ENCODE data around the gene TUBA4B.

TUBA4B gene

GRCh38 chr2:219218732-219219701, 34.0 kb upstream of the TUBA4B start, which contains the start of gene ABCB6:
Gene ABCB6, minus strand, starts transcription at chr2:219218958. Its CDS starts 285 bp downstream, at chr2:219218673.
- DNase-seq: peak; percentile 97

- DNase-seq: no peak
Observed at GRCh38 chr2:219219784-219220532, 33.1 kb upstream of the TUBA4B start.

- DNase-seq: no peak
Observed at GRCh38 chr2:219220652-219221402, 32.2 kb upstream of the TUBA4B start.

- DNase-seq: no peak
Observed at GRCh38 chr2:219221957-219222518, 31.0 kb upstream of the TUBA4B start.

GRCh38 chr2:219223831-219224610, 29.0 kb upstream of the TUBA4B start:
- DNase-seq: no peak

GRCh38 chr2:219225350-219225749, 27.7 kb upstream of the TUBA4B start:
- no peak for DNase-seq

GRCh38 chr2:219228041-219228910, 24.8 kb upstream of the TUBA4B start:
- DNase-seq: no peak

- DNase-seq: no peak
Observed at GRCh38 chr2:219228911-219229304, 24.1 kb upstream of the TUBA4B start.

GRCh38 chr2:219229305-219230058, 23.6 kb upstream of the TUBA4B start, which contains the start of the genes ANKZF1 and ATG9A:
Gene ANKZF1, plus strand, starts transcription at chr2:219229806. Its CDS starts 452 bp downstream, at chr2:219230258.
Gene ATG9A, minus strand, starts transcription at chr2:219229636. Its CDS starts 1,612 bp downstream, at chr2:219228024.
- DNase-seq: peak; percentile 99

GRCh38 chr2:219230059-219230540, 22.9 kb upstream of the TUBA4B start:
- peak; percentile 79 for DNase-seq

GRCh38 chr2:219234331-219234730, 18.7 kb upstream of the TUBA4B start:
- DNase-seq: no peak

- DNase-seq: peak; percentile 44
Observed at GRCh38 chr2:219243291-219243761, 9.7 kb upstream of the TUBA4B start.

- DNase-seq: no peak
Observed at GRCh38 chr2:219244789-219245147, 8.3 kb upstream of the TUBA4B start.

GRCh38 chr2:219245148-219245898, 7.7 kb upstream of the TUBA4B start, which contains the start of the genes GLB1L and STK16:
Gene GLB1L, minus strand, starts transcription at chr2:219245444. Its CDS starts 1,871 bp downstream, at chr2:219243573.
Gene STK16, plus strand, starts transcription at chr2:219245479. Its CDS starts 521 bp downstream, at chr2:219246000.
- peak; percentile 94 for DNase-seq

- no peak for DNase-seq
Observed at GRCh38 chr2:219245899-219246230, 7.2 kb upstream of the TUBA4B start.

- DNase-seq: no peak
Observed at GRCh38 chr2:219246559-219246958, 6.5 kb upstream of the TUBA4B start.

GRCh38 chr2:219247678-219248642, 5.1 kb upstream of the TUBA4B start:
- DNase-seq: no peak
